Astrocyte of the hippocampus (primary cell): Measurements from ENCODE around the gene SCGB1C1.
"Not testable (repeated sequence)": the region's sequence is repeated elsewhere in the genome, so short reads cannot be mapped to it uniquely, and the experiment has no call there.

Experiments used
- DNase-seq: peaks from one replicate; pipeline ENCODE4 v3.0.0; 2011; ENCODE audit warnings: low read depth, low spot score

Gene SCGB1C1

DNA sequence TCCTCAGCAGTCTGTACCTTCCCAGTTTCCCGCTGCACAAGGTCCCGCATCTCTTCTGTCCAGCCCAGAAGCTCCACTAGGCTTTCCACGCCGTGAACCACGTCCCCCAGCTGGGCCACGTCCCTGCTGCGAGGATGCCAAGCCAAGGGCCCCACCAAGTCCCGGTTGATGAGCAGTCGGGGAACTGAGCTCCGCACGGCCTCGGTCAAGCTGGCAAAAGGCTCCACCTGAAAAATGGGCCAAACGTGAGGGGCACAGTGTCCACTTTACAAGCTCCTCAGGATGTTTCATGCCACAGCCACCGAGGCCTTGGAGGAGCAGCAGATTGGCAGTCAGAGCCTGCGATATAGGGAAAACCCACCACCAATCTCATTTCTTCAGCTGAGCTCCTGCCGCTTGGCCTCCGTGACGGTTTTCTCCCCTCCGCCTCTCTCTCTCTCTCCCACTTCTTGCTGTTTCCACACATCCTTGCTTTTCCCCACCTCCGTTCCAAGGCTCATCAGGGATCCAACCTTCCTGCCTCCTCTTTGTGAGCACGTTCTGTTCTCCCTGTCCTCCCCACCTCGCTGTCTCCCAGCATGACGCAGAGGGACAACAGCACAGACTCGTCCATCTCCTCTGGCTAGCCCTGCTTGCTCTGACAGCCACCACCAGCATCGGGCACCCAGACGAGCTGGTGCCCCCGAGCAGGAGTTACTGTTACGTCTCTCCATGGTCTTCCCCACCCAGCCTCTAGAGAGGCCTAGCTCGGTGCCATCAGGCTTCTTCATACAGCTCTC is 26.1 kb downstream of the SCGB1C1 start:
- no peak for DNase-seq

DNA sequence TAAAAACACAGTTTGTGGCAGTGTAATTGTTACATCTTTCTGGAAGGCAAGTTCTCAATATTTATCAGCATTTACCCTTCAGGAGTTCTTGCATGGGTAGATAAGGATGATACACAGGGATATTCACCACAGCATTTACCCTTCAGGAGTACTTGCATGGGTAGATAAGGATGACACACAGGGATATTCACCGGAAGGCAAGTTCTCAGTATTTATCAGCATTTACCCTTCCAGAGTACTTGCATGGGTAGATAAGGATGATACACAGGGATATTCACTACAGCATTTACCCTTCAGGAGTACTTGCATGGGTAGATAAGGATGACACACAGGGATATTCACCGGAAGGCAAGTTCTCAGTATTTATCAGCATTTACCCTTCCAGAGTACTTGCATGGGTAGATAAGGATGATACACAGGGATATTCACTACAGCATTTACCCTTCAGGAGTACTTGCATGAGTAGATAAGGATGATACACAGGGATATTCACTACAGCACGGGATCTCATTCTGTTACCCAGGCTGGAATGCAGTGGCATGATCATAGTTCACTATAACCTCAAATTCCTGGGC is 27.9 kb downstream of the SCGB1C1 start:
- not testable (repeated sequence) for DNase-seq

DNA sequence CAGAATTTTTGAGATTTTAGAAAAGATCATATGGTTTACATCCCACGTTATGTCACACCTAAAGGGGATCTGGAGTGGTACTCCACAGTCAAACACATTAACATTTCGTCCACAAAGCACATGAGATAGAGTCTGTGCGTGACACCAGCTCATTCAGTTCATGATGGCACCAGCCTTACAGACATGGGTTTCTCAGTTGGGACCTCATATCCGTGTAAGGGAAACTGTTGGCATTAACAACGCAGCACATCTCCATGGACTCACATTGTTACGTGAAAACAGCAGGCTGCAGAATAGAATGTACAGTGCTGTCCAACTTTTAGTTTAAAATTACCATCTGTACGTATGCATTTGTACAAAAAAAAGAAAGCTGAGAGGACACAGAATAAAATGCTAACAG is 28.7 kb downstream of the SCGB1C1 start:
- no peak for DNase-seq

DNA sequence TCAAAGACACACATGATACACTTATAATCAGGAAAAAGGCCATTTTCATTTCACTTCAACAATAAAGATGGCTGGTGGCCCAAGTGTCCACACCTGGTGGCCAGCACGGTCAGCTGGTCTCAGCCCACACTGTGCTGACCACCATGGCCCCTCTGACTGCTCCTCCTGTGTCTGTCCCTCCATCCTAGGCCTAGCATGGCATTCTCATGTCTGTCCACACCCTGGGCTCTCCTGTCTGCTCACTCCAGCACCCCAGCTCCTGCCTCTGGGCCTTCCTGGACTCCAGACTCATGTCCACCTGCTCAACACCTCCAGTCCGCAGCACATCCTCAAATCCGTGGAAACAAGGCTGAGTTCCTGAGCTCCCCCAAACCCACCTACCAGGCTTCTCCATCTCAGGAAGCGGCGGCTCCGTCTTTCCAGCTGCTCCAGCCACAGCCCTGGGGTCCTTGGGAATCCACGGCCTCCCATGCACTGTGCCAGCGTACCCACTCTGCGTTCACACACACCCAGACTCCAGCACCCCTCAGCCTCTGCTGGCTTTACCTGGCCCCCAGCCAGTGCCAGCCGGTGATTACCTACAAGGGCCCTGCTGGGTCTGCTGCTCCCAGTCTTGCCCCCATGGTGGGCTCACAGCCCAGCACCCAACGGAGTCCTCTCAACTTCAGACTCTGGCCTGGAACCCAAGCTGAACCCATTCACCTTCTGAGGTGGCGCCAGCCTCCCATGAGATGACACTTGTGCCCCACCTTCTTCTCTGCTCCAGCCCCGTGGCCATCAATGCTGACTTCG is 29.3 kb downstream of the SCGB1C1 start:
- DNase-seq = no peak

DNA sequence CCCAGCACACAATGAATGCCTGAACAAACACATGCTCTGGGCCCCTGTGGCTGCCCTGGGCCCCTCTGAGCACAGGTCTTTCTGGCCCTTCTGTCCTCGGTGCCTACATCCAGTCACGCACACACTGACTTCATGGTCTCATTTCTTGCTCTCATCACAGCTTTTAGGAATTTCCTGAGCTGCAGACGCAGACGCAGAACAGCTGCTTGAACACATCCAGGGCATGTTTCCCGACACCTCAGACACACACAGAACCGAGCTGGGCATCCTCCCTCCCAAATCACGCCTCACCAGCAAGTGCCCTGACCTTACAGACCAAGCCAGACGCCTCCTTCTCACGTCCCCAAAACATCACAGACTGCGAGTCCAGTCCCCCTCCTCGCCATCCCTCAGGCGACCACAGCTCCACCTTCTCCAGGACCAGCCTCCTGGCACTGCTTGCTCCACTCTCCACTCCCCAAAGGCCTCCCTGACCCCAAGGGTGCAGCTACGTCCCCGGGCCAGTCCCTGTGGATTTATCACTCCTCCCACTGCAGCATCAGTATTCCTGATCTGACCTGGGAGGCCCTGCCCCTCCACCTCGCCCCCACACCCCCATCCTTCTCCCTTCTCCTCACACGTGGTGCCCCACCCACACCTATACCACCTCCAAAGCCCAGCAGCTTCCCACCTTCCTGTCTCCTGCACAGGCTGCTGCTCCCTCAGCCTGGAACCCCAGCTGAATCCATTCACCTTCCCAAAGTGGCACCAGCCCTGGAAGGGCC is 30.3 kb downstream of the SCGB1C1 start:
- no peak for DNase-seq

DNA sequence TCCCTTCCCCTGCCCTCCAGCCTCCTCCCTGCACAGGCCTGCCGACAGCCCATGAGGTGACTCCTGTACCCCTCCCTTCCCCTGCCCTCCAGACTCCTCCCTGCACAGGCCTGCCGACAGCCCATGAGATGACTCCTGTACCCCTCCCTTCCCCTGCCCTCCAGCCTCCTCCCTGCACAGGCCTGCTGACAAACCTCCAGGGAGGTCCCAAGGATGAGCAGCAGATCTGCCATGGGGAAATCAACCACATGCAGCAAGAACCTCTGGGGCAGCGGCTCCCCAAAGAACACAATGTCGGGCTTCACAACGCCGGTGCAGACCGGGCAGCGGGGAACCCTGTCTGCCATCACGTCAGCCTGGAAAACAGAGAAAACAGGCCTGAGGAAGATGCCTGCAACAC is 31.0 kb downstream of the SCGB1C1 start:
- no peak for DNase-seq

DNA sequence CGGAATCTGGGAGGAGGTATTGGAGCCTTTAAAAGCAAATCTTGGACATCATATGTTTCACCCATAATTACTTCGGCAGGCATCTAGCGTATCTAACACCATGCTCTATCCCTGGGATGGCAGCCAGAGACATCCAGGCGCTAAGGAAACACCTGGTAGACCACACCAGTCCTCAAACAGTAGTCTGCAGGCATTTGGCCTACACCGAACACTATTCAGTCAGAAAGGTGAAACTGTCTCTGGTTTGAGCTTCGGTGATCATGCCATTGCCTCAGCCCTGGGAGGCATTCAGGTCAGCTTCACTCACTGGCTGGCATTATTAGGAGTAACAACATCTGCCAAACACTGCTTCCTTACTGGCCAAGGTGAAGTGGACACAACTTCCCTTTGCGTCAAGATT is 31.5 kb downstream of the SCGB1C1 start:
- DNase-seq = no peak

DNA sequence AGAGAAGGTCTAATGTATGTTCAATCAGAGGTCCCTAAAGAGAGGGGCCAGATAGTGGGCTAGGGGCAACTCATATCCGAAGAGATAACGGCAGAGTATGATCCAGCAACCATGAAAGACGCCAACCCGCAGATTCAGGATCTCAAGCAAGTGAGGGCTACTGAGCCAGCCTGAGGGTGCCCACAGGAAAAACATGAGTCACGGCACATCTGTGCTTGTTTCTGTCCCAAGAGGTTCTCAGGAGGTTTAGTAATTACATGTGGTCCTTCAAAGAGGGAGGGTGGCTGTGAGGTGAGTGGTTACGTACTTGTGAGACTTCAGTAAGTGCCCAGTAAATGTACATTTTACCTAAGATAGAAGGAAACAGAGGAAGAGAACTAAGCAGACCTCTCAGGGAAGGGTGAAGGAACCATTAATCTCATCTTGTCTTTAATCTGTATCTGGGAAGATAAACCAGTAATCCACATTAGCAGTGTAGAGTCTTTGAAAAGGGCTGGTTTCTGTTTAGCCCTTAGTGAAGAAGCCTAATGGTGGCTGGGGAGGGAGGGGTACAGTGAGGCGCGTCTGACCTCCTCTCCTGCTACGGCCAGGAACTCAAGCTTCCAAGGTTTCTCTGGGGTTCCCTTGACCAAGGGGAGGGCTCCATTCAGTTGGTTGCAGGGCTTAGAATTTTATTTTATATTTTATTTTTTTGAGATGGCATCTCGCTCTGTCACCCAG is 33.0 kb downstream of the SCGB1C1 start:
- DNase-seq = no peak

DNA sequence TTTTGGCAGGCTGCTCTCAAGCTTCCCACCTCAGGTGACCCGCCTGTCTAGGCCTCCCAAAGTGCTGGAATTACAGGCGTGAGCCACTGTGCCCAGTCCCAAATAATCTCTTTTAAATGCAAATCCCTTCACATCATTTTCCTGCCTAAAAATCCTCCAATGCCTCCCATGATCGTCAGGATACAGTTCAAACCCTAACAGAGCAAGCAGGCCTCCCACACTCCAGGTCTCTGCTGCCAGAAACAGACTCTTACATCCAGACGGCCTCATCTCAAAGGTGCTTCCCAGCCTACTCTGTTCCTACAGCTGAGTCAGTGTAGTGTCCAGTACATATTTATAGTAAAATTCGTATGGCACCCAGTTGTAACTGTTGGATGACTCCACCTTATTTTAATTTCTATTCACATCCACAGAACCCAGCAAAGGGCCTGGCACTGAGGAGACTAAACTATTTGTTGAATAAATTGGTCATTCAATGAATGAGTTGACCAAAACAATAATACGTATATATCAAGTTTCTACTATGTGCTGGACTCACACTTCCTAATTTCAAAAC is 35.0 kb downstream of the SCGB1C1 start:
- no peak for DNase-seq

DNA sequence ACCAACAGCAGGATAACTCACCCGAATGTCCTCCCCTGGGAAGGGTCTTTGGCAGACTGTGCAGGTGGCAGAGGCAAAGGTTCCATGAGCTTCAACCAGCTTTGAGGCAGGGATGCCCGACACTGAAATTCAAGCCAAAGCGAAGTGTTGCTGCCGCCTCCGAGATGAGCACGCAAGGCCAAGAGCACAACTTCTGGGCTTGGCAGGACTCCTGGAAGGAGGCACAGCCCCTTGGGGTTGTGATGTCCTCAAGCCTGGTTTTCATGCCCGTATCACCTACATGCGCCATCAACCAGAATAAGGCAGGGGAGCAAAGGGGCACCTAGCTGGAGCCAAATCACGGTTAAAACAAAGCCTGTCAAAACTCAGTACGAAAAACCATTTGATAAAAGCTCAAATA is 37.6 kb downstream of the SCGB1C1 start:
- DNase-seq = no peak

DNA sequence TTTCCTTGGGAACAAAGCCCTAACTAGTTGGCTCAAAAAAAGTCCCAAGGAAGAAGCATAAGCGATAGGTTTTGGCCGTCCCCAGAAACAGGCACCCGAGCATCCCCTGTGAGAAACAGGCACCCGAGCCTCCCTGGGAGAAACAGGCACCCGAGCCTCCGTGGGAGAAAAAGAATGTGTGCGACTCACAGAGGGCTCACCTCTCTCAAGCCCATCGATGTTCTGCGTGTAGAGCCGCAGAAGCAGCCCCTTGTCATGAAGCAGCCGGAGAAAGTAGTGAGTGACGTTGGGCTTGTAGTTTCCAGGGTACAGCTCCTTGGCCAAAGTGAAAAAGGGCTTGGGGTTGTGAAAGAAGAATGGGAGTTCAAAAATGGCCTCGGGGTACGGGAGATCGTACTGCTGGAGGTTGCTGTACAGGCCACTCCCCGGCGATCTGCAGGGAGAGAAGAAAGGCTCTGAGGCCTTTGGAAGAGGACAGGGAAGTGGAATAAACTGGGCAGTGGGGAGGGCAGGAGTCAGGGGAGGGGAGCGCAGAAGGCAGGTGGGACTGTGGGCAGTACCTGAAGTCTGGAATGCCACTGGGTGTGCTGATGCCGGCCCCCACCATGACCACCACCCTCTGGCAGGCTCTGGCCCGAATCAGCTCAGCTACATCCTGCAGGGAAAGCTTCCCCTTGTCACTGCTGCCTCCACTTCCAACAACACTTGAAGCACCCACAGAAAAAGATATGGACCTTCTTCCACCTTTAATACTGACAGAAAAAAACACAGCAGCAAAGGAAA is 40.1 kb downstream of the SCGB1C1 start:
- DNase-seq = no peak

DNA sequence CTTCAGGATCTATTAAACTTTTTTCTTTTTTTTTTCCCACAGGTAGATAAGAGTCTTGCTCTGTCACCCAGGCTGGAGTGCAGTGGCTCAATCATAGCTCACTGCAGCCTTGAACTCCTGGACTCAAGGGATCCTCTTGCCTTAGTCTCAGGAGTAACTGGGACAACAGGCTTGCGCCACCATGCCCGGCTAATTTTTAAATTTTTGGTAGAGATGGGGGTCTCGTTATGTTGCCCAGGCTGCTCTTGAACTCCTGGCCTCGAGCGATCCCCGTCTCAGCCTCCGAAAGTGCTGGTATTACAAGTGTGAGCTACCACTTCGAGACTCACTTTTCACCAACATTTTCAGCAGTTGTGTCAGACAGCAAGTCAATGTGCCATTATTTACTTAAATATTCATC is 42.3 kb downstream of the SCGB1C1 start:
- no peak for DNase-seq

DNA sequence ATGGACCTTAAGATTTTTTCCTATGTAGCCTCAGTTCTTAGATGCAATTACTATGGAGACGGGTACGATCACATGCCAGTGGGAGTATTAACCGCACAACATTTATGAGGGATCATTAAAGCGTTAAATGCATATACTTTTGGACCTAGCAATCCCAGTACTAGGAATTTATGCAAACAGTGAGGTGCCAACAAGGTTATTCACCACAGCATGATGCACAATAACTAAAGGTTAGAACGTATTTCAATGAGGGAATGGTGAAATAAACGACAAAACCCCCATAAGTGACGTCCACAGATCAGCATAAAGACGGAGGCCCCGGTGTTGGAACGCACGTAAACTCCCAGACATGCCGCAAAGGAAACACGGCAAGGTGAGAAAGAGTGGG is 42.7 kb downstream of the SCGB1C1 start:
- no peak for DNase-seq

DNA sequence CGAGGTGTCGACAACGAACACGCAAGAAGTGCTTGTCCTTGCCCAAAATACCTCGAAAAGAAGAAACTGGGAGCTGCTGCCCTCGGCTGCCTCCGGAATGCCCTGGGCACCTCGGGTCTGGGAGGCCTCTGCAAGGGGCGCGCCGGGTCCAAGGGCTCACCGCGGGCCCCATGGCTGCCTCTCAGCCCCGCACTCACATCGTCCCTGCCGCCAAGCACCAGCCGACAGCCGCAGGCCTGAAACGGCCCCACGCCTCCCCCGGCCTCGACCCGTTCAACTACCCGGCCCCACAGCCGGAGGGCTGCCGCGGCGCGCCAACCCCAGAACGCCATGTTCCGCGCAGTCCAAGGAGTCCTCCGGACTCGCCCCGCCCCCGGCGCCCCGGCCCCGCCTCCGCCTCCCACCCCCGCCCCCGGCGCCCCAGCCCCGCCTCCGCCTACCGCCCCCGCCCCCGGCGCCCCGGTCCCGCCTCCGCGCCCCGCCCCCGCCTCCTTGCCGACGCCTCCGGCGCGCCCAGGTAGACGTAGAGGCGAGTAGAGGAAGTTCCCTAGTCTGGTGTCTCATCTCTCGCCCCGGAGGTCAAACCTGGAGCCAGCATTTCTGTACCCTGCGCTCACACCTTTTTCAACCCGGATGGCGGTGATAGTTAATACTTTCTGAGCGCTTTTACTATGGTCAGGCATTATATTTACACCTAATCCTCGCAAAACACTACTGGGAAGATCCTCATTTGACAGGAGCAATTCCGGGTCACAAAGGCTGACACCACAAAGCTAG is 43.3 kb downstream of the SCGB1C1 start, which contains the start of gene SIRT3:
Gene SIRT3 (minus strand): TSS at position 346 of the 777 bp plus-strand sequence. CDS start 14 bp downstream, at position 332.
- peak; percentile 90 for DNase-seq

DNA sequence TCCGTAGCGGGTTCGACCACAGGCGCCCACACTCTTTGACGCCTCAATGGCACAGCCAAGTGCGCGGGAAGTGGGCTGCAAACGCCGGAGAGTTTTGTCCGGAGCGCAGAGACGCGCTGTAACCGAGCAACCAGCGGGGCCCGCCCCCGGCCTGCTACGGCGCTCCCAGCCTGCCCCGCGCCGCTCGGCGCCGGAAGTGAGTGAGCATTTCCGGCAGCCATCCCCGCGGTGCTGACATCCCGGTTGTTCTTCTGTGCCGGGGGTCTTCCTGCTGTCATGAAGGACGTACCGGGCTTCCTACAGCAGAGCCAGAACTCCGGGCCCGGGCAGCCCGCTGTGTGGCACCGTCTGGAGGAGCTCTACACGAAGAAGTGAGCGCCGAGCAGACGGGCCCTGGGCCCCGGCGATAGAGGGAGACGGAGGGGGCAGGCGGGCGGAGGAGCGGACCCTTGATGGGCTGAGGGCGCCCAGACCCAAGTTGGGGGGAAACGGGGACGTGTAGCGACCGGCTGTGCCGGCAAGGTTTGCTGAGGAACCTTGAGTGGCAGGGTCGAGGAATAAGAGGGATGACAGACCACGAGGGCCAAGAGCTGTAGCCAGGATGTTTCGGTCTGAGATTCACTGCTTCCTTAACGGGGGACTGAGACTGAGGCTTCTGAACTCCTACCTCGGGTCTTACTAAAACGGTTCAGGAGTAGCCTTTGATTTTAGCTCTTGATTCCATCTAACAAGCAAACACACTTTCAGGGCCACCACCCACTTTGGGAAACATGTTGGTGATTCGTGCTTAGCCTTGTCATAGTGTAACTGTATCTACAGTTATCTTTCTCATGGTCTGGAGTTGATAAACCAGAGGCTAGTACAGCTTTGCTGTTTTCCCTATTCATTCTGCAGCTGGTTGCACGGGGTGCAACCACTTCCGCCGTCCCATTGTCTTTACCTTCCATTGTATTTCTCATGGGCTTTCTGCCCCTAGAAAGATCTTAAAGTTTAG is 44.2 kb downstream of the SCGB1C1 start, which contains the start of gene PSMD13:
Gene PSMD13 (plus strand): TSS at position 203 of the 994 bp plus-strand sequence. CDS start 74 bp downstream, at position 277.
- peak; percentile 93 for DNase-seq

DNA sequence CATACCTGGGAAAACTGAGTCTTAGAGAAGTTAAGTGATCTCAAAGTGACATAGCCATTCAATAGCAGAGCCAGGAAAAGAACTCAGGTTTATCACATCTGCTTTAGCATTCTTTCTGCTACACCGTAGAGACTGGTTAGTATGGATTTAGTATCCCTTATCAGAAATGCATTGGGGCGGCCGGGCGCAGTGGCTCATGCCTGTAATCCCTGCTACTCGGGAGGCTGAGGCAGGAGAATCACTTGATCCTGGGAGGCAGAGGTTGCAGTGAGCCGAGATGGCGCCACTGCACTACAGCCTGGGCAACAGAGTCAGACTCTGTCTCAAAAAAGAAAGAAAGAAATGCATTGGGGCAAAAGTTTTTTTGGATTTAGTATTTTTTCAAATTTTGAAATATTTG is 45.5 kb downstream of the SCGB1C1 start:
- DNase-seq = not testable (repeated sequence)

DNA sequence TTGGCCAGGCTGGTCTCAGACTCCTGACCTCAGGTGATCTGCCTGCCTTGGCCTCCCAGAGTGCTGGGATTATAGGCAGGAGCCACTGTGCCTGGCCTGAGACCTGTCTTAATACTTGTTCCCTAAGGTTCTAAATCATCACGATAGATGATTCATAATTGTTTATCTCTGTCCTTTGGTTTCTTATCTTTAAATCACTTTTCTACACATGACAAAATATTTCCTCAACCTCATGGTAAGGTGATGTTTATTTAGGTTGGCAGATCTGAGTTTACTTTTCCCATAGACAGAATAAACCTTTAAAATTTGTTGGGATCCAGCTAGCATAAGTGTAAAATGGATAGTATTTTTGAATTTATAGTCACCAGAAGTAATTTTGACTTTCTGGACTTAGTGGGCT is 47.4 kb downstream of the SCGB1C1 start:
- DNase-seq = no peak

DNA sequence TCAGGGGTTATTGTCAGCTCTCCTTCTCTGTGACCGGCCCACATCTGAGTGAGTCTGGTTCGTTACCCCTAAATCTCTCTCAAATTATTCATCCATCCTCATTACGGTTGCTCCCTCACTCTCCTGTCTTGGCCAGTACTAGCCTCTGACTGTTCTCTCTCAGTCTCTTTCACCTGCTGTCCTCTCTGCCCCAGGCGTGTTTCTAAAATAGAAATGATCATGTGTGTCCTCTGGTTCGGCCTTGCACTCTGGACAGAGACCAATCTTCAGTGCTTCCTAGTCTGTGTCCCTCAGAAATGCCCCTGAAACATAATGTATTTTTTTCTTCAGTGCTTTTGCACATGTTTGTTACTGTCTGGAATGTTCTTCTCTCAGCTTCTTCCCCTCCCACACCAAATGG is 48.8 kb downstream of the SCGB1C1 start:
- DNase-seq = no peak
